Activated CD4-positive, alpha-beta T cell treated with anti-CD3 and anti-CD28 coated beads, Interleukin-2, Interleukin-4, amounts not matched to agents 100 ng/mL and 50 ng/mL, durations not matched to agents 16 hours and 8 hours (primary cell): ENCODE results near the gene APPL2.
"Not testable (repeated sequence)": the region's sequence is repeated elsewhere in the genome, so short reads cannot be mapped to it uniquely, and the experiment has no call there.

Source experiments
- DNase-seq: peaks from one replicate; pipeline ENCODE4 v3.0.0-alpha.2; 2020; ENCODE audit warnings: low spot score

The APPL2 gene

DNA sequence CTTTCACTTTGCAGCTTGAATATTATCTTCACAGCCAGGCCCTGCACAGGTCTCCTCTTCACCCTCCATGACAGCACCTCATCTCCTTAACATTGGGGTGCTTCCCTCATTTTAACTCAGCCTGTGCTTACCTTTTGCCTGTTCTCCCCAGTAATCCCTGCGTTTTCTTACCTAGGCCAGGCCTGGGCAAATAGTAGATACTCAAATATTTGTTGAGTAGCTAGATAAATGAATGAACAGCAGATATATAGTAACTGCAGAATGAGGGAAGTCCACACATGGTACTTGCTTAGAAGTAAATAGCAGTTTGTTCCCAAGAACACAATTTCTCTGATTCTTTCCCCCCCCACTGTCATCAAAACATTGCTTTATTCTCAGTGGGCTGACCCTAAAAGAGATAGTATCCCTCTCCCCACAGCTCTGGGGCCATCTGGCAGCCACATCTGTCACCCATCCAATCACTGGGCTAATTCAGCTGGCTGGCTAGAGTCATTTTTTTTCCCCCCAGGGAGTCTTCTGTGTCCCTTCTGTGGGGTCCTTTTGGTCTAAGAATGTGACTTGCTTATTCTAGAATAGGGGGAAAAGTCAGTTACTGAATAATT lies 43.2 kb downstream of the APPL2 start:
- DNase-seq: no peak

- DNase-seq: no peak
Measured at GRCh38 chr12:105190530-105190929, 45.4 kb downstream of the APPL2 start.

GRCh38 chr12:105189293-105189692 lies 46.7 kb downstream of the APPL2 start:
- no peak for DNase-seq

GRCh38 chr12:105183976-105184375 lies 52.0 kb downstream of the APPL2 start:
- DNase-seq: not testable (repeated sequence)

DNA sequence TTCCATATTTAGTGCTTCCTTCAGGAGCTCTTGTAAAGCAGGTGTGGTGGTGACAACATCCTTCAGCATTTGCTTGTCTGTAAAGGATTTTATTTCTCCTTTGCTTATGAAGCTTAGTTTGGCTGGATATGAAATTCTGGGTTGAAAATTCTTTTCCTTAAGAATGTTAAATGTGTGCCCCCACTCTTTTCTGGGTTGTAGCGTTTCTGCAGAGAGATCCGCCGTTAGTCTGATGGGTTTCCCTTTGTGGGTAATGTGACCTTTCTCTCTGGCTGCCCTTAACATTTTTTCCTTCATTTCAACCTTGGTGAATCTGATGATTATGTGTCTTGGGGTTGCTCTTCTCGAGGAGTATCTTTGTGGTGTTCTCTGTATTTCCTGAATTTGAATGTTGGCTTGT lies 52.6 kb downstream of the APPL2 start:
- DNase-seq: not testable (repeated sequence)

DNA sequence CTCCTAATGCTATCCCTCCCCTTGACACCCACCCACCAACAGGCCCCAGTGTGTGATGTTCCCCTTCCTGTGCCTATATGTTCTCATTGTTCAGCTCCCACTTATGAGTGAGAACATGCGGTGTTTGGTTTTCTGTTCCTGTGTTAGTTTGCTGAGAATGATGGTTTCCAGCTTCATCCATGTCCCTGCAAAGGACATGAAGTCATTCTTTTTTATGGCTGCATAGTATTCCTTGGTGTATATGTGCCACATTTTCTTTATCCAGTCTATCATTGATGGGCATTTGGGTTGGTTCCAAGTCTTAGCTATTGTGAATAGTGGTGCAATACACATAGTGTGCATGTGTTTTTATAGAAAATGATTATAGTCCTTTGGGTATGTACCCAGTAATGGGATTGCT lies 56.9 kb downstream of the APPL2 start:
- DNase-seq: not testable (repeated sequence)

GRCh38 chr12:105177208-105177607 lies 58.8 kb downstream of the APPL2 start:
- DNase-seq: no peak

DNA sequence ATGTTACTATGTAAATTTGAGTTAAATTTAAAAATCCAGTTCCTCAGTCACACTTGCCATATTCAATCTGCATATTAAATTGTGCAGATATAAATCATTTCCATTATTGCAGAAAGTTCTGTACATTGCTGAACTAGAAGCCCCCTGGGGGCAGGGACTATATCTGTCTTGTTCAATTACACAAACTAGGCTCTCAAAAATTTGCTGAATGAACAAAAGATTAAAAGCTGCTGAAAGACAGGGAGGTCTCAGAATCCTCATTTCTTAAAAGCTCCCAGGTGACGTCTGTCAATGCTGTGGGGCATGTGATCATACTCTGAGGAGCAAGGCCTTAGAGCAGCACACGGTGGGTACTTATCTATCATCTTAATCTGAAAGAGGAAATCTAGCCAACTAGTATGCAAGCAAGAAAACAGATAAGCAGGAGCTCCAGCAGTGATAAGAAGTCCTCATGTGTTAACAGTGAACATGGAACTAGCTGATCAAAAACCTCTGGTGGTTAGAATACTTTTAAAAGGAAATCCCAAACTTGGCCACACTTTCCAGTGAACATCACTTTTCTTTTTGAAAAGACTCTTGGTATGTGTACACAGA lies 60.5 kb downstream of the APPL2 start:
- no peak for DNase-seq

- DNase-seq: no peak
Measured at GRCh38 chr12:105171691-105172436, 64.1 kb downstream of the APPL2 start.

- no peak for DNase-seq
Measured at GRCh38 chr12:105170139-105170538, 65.8 kb downstream of the APPL2 start.

GRCh38 chr12:105168006-105168405 lies 68.0 kb downstream of the APPL2 start:
- no peak for DNase-seq

DNA sequence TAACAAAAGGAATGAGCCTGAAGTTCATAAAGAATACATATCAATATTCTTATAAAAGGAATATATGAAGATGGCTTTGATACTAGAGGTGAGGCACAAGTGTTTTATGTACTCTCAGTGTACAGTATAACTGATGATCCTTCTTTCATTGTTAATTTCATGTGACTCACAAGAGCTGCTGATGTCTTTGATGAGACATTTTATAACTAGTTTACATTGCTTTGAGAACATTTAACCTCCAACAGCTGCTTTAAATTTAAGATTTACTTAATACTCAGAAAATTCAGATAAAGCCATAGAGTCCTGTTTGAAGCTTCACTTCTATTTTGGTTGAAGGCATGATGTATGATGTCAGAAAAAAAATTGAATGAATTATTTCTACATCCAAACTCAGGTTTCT lies 68.6 kb downstream of the APPL2 start:
- DNase-seq: no peak

DNA sequence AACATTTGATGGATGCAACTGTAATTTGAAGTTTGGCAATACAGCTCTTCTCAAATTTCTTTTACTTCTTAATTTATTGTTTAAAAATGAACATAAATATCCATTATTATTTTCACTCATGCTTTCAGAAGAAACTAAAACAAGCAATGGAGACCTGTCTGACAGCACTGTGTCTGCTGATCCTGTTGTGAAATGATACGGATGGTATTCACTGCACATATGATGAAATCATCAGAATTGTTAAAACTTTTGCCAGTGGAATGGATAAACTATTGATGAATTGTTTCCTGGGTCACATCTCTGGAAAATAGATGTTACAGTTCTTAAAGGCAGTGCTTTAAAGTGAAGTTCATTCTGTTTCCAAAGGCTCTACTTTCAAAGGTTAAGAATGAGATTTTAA lies 69.2 kb downstream of the APPL2 start:
- no peak for DNase-seq

GRCh38 chr12:105164068-105164467 lies 71.9 kb downstream of the APPL2 start:
- DNase-seq: peak; percentile 8

DNA sequence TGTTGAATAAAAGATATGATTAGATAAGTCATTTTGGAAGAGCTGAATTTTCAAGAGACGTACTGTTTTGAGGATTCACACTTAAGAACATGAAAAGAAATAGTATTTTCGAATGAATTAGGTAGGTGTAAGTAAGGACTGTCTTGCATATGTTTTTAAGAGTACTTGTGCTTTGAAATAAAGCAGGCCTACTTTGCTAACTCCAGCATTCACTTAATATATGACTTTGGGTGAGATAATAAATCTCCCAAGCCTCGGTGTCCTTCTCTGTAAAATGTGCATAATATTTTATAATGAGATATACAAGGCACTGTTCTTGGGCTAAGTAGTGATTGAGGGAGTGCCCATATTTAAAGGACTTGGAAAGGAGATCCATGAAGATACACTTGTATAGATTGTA lies 73.8 kb downstream of the APPL2 start:
- DNase-seq: no peak

- DNase-seq: no peak
Measured at GRCh38 chr12:105158876-105159275, 77.1 kb downstream of the APPL2 start.

DNA sequence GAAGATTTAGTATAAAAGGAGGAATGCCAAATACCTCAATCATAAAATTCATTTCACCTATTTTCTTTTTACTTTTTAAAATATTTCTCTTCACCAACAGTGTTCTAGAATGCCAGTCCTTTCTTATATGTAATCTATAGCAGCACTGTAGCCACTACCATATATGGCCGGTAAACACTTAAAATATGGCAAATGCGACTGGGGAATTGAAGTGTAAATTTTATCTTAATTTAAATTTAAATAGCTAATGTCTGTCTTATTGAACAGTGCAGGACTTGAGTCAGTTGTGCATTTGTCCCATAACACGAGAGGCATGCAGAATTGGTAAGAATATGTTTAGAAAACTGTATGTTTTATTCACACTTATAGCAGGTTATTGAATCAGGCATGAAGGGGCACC lies 78.4 kb downstream of the APPL2 start:
- DNase-seq: no peak

GRCh38 chr12:105156260-105156659 lies 79.7 kb downstream of the APPL2 start:
- no peak for DNase-seq

- DNase-seq: no peak
Measured at GRCh38 chr12:105142259-105142658, 93.7 kb downstream of the APPL2 start.

GRCh38 chr12:105141320-105141922 lies 94.6 kb downstream of the APPL2 start:
- no peak for DNase-seq

- DNase-seq: no peak
Measured at GRCh38 chr12:105138248-105138647, 97.7 kb downstream of the APPL2 start.
